Gastroesophageal sphincter (tissue), 3 donors: ENCODE data around the gene HELZ2.

Experiments
- CTCF ChIP-seq, 4 experiments: fragments of 200-600 bp in 2 of 4; fragments of 450-650 bp in 2 of 4; sonication (generic) in 1 of 4; IDR thresholded peaks; one replicate each; pipeline ENCODE4 v1.5.1; 2017 to 2019; ENCODE audit warnings: antibody characterized with exemption in 4 of 4, mild to moderate bottlenecking in 2 of 4, moderate library complexity in 2 of 4
- EP300 ChIP-seq: sonication (generic); formaldehyde crosslinking; IDR thresholded peaks from one replicate; pipeline ENCODE4 v1.6.1; 2017; ENCODE audit warnings: antibody characterized with exemption, mild to moderate bottlenecking
- POLR2A ChIP-seq, 2 donors: fragments of 450-650 bp; IDR thresholded peaks; one replicate each; pipeline ENCODE4 v1.6.1; 2017; ENCODE audit warnings: antibody characterized with exemption in 2 of 2, mild to moderate bottlenecking in 2 of 2, moderate library complexity in 1 of 2

GRCh38 chr20:63534831-63535651, 39.0 kb downstream of the HELZ2 start:
- no peak for TF ChIP-seq CTCF (IDR thresholded peaks at IDR 0.05)
- no peak for TF ChIP-seq EP300
- no peak for TF ChIP-seq POLR2A (IDR thresholded peaks at IDR 0.05)
